Fibroblast of peridontal ligament (primary cell): Measurements from ENCODE around the gene LENG8.
"Not testable (repeated sequence)": the region's sequence is repeated elsewhere in the genome, so short reads cannot be mapped to it uniquely, and the experiment has no call there.

Experiments used
- DNase-seq: peaks from one replicate; pipeline ENCODE4 v3.0.0-alpha.2; 2010; ENCODE audit errors: extremely low read depth

LENG8 gene

GRCh38 chr19:54482889-54483288 is 33.9 kb downstream of the LENG8 start:
- DNase-seq = no peak

- DNase-seq = no peak
Observed at GRCh38 chr19:54484451-54484850, 35.5 kb downstream of the LENG8 start.

GRCh38 chr19:54485851-54486250 is 36.9 kb downstream of the LENG8 start:
- no peak for DNase-seq

- no peak for DNase-seq
Observed at GRCh38 chr19:54489341-54489740, 40.3 kb downstream of the LENG8 start.

GRCh38 chr19:54489766-54490165 is 40.8 kb downstream of the LENG8 start:
- DNase-seq = no peak

- DNase-seq = no peak
Observed at GRCh38 chr19:54492568-54492967, 43.6 kb downstream of the LENG8 start.

GRCh38 chr19:54493056-54493455 is 44.1 kb downstream of the LENG8 start:
- not testable (repeated sequence) for DNase-seq

- DNase-seq = no peak
Observed at GRCh38 chr19:54493967-54494585, 45.1 kb downstream of the LENG8 start.

GRCh38 chr19:54495284-54495683 is 46.3 kb downstream of the LENG8 start:
- not testable (repeated sequence) for DNase-seq

- not testable (repeated sequence) for DNase-seq
Observed at GRCh38 chr19:54497747-54498450, 48.9 kb downstream of the LENG8 start.

- DNase-seq = not testable (repeated sequence)
Observed at GRCh38 chr19:54498451-54498772, 49.4 kb downstream of the LENG8 start.

- DNase-seq = no peak
Observed at GRCh38 chr19:54502518-54503048, 53.6 kb downstream of the LENG8 start, which contains the start of gene LAIR2. LAIR2 (plus strand) TSS chr19:54502831; CDS start chr19:54502919, 88 bp downstream.

- not testable (repeated sequence) for DNase-seq
Observed at GRCh38 chr19:54505542-54505941, 56.5 kb downstream of the LENG8 start.

GRCh38 chr19:54506079-54506478 is 57.1 kb downstream of the LENG8 start:
- DNase-seq = no peak

- not testable (repeated sequence) for DNase-seq
Observed at GRCh38 chr19:54507038-54507717, 58.2 kb downstream of the LENG8 start.

GRCh38 chr19:54507824-54508223 is 58.8 kb downstream of the LENG8 start:
- DNase-seq = no peak

- not testable (repeated sequence) for DNase-seq
Observed at GRCh38 chr19:54508487-54508886, 59.5 kb downstream of the LENG8 start.

- DNase-seq = not testable (repeated sequence)
Observed at GRCh38 chr19:54509200-54509940, 60.4 kb downstream of the LENG8 start.
